Measurements from ENCODE around the gene FADS2.

- no peak for TF ChIP-seq REST (IDR thresholded peaks at IDR 0.05; ENCODE audit: insufficient replicate concordance, low read depth)
- TF ChIP-seq CTCF (IDR thresholded peaks at IDR 0.05; ENCODE audit: insufficient read depth, low read length): no peak
- no peak for TF ChIP-seq POLR2AphosphoS5 (IDR thresholded peaks at IDR 0.05; ENCODE audit: low read depth)
- TF ChIP-seq SPI1 (IDR thresholded peaks at IDR 0.05; ENCODE audit: borderline replicate concordance, low read depth): no peak
- no peak for TF ChIP-seq GABPA (IDR thresholded peaks at IDR 0.05; ENCODE audit: low read depth)
Measured at GRCh38 chr11:61892085-61892370, 63.9 kb downstream of the FADS2 start.
